Mesenteric fat pad (tissue), 1 donor: ENCODE results near the gene PACSIN3. TPM values are rescaled to one million over a fixed set of nuclear protein-coding genes. Genes with fewer than 3 reads are reported as not detected.

Experiments
- DNase-seq: peaks from one replicate; pipeline ENCODE4 v3.0.0-alpha.2; 2020; ENCODE audit warnings: low spot score
- total RNA-seq: library from RNA; stranded (reverse); fragmentation: NEBNext Ultra II Directional; extraction: Animal tissue kit (Norgen Biotek cat#: 25700); gene quantifications from one replicate; pipeline ENCODE4 v1.2.1, GENCODE V29; 2021
- donor health status: DM: yes; HTN: yes; CAD: no.

The PACSIN3 gene
- total RNA-seq, 1 donor from 2014 or later, result 14.9 TPM

DNA sequence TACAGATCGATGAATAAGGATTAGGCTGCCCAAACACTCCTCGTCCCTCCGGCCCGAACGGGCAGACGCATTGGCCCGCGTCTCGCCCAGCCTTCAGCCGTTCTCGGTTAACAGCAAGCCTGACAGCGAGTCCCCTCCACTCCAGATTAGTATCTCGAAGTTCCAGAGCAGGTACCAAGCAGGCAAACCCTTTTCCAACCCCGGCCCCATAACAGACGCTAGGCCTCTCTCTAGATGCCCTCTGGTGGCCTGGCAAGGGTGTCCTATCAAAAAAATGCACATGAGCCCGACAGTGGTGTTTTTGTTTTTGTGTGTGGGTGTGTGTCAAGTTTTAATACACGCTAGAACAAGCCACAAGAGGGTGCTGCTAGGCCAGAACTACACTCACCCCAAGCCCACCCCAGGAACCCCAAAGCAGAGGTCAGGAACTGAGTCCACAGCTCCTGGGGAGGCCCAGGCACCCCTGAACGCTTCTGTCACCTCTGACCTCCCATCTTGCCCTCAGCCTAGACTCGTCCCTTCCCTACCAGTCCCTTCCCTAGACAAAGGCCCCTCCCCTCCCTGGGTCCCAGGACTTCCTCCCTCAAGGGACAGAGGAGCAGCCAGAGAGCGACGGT lies 8.9 kb downstream of the PACSIN3 start:
- no peak for DNase-seq

DNA sequence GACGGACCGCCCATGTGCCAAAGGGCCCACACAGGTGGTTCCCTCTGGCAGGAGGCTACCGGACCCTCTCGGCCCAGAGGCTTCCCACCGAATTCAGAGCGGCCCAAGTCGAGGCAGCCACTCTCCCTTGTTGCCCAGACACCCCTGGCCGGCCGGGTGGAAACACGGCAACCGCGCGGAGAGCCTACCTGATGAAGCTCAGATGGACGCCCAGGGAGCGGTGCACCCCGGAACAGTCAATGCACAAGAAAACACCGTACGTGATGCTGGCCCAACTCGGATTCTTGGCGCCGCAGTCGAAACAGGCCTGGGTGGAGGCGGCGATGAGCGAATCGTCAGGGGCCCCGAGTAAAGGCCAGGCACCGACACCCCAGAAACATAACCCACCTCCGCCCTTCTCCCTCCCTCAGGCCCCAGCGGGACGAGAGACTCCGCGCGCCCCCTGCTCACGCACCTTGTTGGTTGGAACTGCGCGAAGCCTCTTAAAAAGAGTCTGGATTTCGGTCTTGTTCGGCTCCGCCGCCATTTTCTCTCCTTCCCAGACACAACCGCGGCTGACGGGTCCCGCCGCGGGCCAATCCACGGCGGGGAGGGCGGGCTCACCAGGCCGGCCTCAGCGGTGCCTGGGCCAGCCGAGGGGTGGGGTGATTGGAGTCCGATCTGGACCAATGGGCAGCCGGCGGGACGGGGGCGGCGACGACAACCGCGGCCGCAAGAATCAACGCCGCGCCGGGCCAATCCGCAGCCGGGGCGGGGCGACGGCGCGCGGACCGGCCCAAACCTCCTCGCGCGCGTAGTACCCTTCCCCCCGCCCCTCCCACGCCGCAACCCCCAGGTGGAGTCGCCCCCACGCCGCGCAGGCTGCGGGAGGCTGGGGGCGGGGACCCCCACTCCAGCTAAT lies 9.7 kb downstream of the PACSIN3 start, which contains the start of gene ARFGAP2:
TSS of gene ARFGAP2 (minus strand) at position 552 of the 901 bp plus-strand sequence. CDS start at position 526, 26 bp downstream.
- DNase-seq, result peak; percentile 98

DNA sequence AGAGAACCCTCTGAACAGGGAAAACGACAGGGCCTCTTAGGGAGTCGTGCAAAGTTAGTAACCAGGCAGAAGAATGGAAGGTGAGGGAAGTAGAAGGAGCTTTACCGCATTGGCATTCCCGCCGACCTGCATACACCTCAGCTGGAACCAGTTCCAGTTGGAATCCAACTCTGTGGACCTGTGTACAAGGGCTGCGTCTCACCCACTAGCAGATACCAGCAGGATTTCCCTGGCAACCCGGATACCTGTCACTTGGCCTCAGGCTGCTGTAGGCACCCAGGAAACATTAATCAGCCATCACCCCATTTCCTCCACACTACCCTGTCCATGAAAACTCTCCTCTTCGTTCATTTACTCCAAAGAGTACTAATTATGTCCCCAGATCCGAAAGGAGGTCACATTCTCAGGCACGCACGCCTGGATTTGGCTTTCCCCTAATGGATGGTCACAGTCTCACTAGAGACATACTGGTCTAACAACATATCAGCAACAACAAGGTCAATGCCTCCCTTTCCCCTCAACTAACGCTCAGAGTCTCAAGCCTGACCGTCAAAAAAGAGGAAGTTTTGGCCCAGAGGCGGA lies 10.4 kb downstream of the PACSIN3 start:
- DNase-seq, result no peak

DNA sequence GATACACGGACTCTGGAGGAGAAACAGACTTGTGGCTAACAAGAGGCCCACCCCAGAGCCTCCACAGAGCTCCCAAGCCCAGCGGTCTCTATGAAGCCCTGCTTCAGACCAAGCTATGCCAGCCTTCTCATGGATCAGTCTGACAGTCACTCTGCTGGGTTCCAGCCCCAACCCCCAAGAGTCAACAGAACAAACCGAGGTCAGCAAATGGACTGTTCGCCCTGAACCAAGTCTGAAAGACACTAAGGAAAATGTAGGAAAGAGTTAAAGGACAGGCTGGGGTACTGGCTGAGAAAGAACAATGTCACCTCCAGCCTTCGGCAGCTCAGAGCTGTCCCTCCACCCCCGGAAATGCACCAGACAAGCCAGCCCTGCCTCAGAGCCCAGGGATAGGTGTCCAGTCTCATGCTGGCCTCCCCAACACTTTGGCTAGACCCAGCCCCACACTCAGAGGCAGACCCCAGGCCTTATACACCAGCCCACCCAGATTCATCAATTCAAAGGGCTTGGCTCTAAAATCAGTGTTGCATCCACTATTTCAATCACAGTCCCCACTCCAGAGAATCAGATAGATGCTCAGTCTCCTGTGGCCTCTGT lies 13.4 kb downstream of the PACSIN3 start:
- no peak for DNase-seq

DNA sequence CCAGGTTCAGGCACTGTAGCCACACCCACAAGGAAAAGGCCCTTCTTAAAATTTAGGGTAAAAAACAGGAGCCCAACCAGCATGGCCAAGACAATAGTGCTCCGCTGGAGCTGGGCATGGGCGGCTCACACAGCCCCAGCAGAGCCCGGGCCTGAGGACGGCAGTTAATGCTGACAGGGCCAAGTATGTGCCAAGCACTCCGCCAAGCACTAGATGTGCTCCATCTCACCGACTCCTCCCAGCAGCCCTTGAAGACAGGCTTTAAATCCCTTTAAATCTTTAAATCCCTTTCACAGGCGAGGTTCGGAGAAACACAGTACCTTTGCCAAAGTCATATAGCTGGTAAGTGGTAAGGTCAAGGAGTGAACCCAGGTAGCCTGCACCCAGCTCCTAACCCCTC lies 14.4 kb downstream of the PACSIN3 start:
- no peak for DNase-seq

DNA sequence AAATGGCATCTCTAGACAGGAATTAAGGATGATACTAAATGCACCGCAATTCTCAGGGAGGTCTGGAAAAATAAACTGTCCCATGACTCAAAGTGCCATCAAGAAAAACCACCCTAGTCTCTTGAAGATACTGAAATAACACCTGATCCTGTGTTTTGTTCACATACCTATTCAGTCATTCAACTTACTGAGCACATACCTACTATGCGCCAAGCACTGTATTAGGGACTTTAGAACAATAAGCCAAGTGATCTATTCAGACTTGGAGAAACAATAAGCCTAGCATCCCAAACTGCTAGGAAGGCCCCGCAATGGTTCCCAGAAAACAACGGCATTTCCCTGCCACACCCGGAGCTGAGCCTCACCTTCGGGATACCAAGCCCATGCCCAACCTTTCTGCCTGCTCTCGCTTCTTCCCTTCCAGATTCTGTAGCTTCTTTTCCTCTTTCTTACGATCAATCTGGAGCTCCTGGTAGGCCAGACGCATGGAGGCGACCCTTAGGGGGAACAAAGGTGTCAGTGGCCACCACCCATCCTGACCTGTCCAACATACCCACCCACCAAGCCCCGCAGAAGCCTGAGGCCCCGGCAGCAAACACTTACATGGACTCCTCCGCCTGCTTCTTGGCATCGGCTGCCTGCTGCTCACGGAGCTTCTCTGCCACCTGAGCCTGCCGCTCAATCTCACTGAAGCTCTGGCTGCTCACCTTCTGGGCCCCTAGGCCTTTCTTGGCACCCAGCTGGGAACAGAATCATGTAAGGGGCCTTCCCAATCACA lies 15.0 kb downstream of the PACSIN3 start:
- DNase-seq, result no peak

DNA sequence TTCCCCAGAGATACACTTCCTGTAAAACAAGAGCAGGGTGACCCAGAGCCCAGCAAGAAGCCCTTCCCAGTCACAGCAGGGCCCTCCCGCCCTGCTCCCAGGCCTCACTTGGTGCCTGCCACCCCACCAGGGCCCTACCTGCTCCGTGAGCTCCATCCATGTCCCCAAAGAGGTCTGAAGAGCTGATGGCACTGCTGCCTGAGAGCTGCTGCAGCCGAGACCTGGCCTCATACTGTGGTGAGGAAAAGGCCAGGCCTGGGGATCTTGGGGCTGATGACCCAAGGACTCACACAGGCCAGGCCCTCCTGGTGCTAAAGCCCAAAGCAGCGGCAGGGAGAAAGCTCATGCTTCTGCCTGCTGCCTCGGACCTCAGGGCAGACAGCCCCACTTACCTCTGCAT lies 19.9 kb downstream of the PACSIN3 start:
- no peak for DNase-seq

DNA sequence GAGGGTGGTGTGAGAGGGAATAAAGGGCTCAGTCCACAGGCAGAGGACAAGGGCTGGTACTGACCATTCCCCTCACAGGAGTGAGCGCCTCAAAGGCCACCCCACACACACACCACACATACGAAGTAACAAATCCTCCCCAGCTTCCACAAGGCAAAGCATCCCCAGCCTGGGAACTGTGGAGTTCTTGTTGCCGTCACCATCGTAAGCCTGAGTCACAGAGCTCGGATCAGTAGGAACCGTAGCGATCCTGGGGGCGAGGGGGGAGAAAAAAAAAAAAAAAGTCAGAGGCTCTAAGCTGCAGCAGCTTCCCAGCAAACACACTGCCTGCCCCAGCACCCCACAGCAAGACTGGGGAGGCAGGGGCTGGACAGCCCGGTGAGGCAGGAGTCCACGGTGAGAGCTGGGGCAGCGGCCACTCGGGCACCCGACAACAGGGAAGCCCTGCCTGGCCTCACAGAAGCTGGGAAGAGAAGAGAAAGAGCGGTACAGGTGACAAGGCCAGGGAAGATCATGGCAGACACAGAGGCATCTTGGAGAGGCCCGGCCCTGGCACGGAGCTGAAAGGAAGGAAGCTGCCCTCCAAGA lies 20.9 kb downstream of the PACSIN3 start:
- no peak for DNase-seq

DNA sequence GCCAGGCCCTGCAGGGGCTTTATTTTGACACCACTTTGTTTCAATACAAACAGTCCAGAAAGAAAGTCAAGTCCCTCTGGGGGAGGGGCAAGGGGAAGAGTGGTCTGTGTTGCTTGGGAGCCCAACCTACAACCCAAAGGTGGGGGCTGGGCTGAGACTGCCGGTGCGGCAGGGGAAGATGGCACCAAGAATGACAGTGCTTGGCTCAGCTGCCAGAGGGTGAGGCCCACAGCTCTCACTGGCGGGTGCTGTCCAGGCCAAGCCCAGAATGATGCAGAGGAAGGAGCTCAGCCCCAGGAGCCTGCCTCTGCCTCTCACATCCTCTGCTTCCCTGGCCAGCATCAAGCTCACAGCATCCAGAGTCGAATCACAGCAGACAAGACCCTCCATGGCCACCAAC lies 21.9 kb downstream of the PACSIN3 start:
- DNase-seq, result no peak

DNA sequence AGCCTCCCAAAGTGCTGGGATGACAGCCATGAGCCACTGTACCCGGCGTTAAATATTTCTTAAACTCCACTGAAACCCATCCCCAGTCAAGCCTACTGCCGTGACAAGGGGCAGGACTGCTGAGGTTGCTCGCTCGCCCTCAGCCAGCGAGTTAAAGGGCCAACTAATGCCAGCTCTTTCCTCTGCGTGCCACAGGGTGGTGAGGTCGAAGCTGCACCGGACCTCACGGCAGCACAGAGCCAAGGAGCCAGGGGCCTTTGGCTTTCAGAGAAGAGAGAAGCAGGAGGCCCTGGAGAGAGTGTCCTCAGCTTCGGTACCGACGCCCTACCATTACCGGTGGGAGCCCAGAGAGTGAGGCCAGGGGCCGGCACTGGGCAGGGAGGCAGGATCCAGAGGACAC lies 22.3 kb downstream of the PACSIN3 start:
- DNase-seq, result no peak

DNA sequence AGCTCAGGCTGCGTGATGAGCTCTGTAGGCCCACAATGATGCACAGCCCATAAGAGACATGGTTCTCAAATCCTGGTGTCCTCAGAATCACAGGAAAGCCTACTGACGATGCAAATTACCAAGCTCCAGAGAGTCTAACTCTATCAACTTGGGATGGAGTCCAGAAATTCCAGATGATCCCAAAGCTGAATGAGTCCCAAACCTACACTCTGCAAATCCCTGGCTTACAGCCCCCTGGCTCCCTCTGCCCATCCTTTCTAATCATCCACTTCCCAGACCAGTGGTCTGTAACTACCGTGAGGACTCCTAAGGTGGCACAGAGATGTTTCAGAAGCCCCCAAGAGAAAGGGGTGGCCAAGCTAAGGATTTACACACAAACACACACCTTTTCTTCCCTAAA lies 23.0 kb downstream of the PACSIN3 start:
- no peak for DNase-seq

DNA sequence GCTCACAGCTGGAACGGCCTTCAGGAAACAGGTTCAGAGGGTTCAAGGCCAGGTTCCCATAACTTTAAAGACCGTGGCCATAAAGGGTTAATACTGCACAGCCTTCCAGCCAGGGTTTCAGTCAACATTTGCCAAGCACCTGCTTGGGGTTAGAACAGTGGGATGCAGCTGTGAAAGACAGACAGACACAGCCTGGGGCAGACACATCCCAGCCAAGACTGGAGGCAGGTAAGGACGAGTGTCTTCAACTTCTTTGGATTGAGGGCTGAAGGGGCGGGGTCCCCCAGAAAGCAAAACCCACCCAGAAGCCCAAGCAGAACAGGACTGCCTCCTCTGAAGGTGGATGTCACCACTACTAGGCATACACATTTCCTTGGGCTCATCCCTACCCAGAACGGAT lies 23.8 kb downstream of the PACSIN3 start:
- DNase-seq, result no peak

DNA sequence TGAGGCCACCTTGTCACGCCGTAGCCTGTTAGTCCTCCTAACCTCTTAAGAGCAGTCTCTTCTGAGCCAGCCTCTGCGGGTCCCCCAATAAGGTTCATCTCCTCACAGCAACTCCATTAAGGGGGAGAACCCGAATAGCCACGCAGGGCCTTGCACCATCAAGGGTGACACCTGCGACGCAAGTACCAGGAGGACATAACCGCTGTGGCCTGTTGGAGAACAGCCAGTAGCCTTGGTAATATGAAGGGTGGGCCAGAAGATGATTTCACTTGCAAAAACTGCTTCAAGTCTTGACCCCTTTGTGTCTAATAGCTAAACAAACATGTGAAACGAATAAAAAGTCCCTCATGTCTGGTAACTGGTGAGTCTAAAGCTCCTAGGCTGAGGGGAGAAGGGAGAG lies 24.3 kb downstream of the PACSIN3 start:
- no peak for DNase-seq

DNA sequence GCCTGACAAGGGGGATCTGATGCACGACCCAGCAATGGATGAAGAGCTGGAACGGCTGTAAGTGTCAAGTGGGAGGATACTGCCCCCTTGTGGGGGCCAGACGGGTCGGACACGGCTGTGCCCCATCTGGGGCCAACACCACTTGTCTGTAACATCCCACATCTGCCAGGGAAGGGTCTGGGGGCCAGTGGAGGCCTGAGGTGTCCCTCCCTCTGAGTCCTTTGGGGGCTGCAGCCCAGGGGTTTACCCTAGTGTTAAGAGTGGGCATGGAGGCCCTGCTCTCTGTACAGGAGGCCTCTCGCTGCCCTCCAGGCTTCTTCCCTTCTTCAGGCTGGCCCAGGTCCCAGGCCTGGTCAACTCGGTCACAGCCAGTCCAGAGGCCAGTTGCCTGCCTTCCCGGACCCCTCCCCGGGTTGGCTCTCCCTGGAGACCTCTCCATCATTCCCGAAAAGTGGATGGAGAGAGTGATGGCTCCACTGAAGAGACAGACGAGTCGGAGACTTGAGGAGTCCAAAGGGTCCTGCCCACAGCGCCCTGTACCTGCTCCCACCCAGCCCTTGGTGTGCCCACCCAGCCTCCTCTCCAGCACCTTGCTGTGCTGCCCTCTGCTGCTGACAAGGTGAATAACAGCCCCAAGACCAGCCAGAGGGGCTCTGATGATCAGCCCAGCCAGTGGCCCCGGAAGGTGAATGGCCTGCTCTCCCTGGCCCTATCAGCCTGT lies 24.9 kb downstream of the PACSIN3 start:
- no peak for DNase-seq

DNA sequence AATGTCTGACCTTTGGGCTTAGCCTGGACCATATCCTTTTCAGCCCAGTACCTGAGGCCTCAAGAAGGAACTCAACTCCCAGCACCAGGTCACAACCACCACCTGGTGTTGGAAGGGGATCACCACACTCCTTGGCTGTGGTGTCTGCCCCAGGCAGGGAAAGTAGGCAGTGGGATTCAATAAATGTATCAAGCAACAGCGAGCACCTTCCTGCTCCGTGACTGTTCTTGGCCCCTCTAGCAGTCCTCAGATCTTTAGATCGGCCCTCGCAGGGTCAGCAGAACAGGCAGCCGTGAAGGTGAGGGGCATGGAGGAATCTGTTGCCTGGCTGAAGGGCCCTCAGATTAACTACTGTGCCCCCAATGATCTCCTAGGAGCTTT lies 25.5 kb downstream of the PACSIN3 start:
- no peak for DNase-seq

DNA sequence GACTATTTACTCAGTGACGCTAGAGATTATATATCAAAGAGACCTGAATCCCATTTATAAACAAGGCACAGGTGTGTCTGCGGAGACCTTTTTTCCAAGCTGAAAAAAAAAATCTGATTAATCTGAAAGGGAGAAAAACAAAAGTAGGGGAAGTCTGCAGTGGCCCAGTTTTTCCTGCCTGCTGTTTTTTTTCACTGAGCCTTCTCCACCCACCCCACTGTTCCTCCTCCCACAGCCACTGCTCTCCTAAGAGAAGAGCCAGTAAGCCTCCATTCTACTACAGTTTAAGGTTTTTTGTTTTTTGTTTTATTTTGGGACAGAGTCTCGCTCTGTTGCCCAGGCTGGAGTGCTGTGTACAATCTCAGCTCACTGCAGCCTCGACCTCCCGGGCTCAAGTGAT lies 28.0 kb downstream of the PACSIN3 start:
- DNase-seq, result no peak

DNA sequence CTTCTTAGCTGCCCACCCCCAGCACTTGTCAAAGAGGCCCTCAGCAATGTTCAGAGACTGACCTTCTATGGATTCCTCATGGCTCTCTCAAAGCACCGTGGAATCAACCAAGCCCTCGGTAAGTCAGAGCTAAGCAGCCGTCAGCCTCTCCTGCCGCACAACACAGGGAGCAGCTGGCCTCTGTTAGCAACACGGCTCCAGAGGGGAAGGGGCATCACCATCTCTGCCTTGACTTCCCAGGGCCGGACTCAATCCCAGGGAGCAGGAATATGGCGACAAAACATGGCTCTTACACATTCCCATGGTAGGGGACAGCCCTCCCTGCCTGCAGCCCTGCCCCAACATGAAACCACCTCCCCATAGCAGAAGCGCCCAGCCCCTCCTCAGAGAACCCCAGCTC lies 28.4 kb downstream of the PACSIN3 start:
- no peak for DNase-seq

DNA sequence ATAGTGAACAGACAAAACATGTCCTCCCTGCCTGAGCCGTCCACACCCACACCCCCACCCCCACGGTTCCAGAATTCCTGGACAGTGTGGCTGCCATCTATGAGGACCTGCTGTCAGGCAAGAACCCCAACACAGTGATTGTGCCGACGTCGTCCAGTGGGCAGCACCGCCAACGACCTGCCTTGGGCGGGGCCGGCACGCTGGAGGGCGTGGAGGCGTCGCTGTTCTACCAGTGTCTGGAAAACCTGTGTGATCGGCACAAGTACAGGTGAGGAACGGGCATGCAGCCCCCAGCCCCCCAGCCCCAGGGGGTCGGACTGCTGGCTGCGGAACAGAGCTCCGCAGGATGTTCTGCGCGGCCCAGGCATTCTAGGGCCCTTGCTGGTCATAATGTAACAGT lies 29.3 kb downstream of the PACSIN3 start:
- DNase-seq, result no peak

DNA sequence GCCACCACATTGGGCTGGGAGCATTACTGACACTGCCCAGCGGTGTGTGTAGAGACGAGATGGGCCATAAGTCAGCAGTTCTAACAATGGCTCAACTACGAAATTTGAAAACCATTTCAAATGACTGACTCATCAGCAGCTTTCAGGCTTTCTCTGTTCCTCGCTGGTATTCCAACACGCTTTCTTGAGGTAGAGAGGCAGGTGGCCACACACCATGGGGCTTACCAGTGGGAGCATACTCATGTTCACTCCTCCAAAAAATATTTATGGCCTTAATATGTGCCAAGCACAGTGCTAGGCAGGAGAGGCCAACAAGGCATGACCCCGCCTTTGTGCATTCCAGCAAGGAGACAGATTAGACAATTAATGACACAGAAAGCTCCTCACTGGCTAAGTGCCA lies 29.9 kb downstream of the PACSIN3 start:
- DNase-seq, result no peak

DNA sequence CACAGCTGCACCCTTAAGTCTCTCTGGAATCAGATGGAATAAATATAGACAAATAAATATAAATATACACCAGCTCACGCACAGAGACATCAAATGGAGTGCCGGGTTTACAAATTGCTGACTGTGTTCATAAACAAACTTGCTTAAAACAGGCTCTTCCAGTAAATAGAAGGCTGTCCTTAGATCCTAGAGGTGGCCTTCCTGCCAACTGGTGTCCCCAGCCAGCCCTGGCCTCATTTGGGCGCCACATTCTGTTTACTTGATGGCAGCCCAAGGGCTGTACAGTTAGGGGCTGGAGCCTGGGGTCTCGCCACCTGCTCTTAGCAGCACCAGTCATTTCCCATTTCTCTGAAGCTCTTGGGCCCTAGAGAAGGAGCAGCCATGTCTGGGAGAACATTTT lies 30.4 kb downstream of the PACSIN3 start:
- DNase-seq, result no peak
